Endometrial microvascular endothelial cells (primary cell): Measurements from ENCODE around the gene CST1. TPM values are rescaled to one million over a fixed set of nuclear protein-coding genes. Genes with fewer than 3 reads are reported as not detected.
"Not testable (repeated sequence)": the region's sequence is repeated elsewhere in the genome, so short reads cannot be mapped to it uniquely, and the experiment has no call there.

Experiments
- in situ Hi-C: cut with HindIII; loops from 2 replicates; pipeline ENCODE4 v1.10.0; 2017; ENCODE audit warnings: low sequenced_read_pairs, low pct_unique_long_range_greater_than_20kb; ENCODE audit errors: inconsistent ontology term
- total RNA-seq: library from RNA; depleted of rRNA; stranded (reverse); fragments of >200 nt; gene quantifications from one replicate; pipeline ENCODE4 v1.2.3, GENCODE V29; 2015; ENCODE audit errors: inconsistent ontology term

Gene CST1
- total RNA-seq, 1 donor from 2014 or later, result 4.0 TPM

DNA sequence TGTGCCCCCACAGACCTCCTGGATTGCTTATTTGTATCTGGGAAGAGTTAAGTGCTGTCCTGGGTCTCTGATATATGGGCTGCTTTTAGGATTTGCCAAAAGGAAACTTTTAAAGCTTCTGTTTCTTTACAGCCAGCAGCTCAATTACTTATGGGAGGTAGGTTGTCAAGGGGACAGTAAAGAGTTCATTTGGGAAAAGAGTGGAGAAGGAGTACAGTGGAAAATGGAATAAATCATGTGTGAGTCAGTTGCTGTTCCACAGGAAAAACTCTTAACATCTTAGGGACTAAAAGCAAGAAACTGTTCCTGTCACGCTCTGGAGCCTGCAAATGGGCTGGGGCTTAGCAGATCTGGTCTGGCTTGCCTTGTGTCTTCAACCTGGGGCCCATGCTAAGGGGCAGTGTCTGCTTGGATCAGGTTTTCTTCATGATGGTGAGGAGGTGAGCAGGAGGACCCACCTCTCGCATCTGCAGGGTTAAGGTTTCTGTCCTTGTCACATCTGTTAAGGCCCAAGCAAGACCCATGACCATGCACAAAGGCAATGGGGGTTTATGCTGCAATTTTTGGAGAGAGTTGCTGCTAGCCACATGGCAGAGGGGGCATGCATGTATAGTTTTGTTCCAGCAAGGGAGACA, 8.7 kb upstream of the CST1 start:
- in situ Hi-C loops, result no loop called here

DNA sequence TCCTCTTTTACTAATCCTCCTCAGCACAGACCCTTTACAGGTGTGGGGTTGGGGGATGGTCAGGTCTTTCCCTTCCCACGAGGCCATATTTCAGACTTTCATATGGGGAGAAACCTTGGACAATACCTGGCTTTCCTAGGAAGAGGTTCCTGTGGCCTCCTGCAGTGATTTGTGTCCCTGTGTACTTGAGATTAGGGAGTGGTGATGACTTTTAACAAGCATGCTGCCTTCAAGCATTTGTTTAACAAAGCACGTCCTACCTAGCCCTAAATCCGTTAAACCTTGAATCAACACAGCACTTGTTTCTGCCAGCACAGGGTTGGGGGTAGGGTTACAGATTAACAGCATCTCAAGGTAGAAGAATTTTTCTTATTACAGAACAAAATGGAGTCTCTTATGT, 6.1 kb upstream of the CST1 start:
- in situ Hi-C loops, result not testable (repeated sequence)

DNA sequence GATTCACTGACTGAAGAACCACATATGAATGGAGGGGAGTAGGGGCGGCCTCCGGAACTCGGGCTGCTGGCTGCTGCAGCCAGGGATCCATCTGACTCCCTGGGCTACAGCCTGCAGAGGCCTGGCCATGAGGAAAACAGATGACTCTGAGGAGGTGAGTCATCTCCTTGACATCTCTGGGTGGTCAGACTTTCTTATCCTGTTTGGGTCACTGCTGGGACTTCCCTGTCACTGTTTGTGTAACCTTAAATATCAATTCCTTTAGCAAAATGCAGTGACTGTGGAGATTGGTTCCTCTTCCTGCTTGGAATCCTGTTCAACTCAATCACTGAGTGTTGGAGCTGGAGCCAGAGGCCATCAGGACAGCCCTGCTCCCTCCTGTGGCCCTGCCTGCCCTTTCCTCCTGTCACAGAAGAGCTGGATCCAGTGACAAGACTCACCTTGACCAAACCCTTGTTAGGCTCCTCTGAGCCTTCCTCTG, 4.4 kb upstream of the CST1 start:
- in situ Hi-C loops, result not testable (repeated sequence)

DNA sequence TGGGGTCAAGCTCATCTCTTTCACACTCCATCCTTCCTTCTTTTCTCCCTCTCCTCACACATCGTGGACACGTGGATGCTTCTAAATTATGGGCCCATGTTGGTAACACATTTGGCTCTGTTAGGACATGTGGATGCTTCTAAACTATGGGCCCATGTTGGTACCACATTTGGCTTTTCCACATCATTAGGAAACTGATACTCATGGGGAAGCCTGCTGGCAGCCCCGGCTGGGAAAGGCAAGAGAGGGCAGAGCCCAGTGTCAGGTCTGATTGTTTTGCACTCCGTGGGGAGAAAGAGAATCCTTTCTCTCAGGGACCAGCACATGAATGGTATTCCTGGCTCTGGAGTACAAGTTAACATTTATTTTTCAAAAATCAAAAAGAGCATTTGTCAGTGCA, 4.0 kb upstream of the CST1 start:
- in situ Hi-C loops, result no loop called here

DNA sequence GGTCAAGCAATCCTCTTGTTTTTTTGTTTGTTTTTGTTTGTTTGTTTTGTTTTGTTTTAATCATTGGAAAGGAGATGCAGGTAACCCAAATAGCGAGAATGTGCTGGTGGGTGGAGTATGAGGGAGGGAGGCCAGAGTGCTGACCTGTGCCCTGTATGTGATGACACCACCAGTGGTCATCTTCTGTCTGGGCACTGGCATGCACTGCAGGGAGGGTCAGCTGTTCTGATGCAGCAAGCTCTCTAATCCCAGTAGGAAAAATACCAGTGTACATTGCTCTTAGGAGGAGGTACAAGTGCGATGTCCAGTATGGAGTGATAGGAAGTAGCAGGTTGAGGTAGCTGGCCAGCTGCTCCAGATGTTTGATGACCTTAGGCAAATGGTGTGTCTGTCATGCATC, 2.9 kb upstream of the CST1 start:
- in situ Hi-C loops, result no loop called here

DNA sequence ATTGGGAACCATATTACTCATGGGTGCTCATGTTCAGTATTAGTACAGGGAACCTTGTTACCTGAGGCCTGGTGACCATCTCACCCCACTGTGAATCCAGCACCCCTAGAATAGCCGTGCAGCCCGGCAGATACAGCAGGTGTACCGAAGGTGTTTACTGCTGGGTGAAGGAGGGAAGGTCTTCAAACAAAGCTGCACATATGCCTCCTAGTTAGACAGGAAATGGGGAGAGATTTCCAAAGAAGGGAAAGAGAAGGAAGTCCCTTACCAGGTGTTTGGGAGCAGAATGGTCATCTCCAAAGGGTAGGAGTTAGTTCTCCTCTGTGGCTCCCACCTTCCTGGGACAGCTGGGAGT, 2.4 kb upstream of the CST1 start:
- in situ Hi-C loops, result no loop called here

DNA sequence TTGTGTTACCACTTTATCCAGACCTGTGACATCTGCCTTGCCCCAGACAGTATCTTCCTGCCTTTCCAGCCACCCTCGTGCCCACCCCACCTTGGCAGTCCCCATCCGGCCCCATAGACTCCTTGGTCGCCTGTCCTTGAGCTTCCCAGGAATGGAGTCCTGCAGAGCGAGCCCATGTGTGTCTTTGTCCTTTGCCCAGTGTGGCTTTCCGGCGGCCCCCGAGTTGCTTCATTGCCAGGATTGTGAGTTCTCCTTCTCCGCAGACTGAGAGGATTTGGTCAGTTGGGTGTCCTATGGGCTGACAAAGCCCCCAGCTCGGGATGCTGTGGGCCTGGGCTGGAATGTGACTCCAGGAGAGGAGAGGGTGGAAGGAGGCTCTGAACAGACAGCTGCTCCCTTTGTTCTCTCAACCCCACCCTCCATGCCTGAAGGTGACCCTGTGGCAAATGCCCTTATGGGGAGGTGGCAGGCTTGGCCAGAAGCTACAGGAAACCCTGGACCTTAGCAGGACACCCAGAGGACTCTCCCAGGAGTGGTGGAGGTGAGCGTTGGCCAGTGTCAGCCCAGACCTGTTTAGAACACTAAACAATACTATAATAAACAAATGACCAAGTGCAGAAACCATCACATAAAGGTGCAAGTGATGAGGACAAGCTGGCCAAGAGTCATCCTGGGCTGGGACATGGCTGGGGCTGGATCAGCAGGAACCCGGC, 1.9 kb upstream of the CST1 start:
- in situ Hi-C loops, result no loop called here

DNA sequence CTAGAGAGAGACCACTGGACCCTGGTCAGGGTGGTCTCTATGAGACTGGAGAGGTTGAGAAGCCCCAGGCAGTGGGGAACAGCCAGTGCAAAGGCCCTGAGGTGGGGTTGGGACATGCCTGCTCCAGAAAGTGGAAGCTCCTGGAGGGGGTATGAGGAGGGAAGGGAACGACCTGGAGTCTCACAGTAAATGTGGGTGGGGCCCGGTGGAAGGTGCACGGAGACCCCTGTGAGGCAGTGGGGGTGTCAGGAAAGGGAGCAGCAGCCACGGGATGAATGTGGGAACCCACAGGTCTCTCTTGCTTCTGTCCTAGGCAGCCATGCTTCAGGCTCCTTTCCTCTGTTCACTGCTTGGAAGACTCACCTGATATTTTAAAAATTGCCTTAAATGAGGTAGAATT, 1.3 kb upstream of the CST1 start:
- in situ Hi-C loops, result no loop called here

DNA sequence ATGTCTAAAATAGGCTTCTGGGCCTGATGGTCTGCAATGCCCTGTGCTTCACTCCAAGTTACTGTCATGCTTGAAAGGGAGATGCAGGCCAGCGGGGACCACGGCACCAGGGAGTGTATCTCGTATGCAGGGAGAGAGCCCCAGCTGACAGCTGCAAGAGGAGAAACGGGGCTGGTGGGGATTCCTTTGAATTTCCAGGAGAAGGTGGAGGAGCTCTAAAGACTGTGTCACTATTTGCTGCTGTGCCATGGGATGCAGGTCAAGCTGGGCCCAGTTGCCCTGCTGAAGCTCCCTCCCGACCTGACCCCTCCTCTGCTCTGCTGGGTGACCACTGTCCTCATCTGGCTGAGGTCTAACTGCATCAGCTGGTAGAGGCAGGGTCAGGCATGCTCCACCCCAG, 989 bp downstream of the CST1 start:
- in situ Hi-C loops, result no loop called here

DNA sequence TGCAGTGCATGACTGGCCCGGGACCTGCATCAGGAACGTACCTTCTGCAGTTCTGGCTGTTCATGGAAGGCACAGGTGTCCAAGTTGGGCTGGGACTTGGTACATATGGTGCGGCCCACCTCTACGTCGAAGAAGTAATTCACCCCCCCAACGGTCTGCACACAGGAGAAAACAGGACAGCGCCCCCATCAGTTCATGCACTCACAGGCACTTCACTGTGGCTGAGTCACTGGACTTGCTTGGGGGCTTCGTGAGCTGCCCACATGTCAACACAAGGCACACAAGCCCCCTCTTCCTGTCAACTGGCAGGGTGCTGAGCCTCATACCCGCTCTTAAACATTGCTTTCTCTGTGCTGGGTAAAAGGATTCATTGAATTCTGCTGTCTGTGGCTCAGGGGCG, 1.8 kb downstream of the CST1 start:
- in situ Hi-C loops, result not testable (repeated sequence)

DNA sequence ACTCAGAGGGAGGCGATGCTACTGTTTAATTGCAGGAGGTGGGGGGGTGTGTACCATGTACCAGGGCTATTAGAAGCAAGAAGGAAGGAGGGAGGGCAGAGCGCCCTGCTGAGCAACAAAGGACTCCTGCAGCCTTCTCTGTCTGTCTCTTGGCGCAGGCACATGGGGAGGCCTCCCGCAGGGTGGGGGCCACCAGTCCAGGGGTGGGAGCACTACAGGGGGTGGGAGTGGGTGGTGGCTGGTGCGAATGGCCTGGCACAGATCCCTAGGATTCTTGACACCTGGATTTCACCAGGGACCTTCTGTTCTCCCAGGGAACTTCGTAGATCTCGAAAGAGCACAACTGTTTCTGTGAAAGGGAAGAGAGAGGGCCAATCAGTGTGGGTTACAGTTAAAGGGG, 3.2 kb downstream of the CST1 start:
- in situ Hi-C loops, result not testable (repeated sequence)

DNA sequence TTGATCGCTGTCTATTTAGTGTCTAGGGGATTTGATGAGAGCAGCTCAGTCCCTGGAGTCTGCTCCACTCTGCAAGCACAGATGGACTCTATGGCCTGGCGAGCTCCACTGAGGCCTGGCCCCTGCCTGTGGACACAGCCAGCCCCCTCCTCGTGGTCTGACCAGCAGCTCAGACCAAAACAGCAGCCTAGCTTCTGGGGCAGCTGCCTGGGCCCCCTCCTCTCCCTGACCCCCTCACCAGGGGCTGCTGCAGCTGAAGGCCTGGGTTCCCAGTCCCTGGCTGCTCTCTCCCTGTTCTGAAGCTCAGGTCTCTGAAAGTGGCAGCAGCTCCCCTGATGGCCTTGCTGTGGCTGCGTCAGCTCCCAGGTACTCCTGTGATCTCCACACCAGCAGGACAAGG, 3.6 kb downstream of the CST1 start:
- in situ Hi-C loops, result not testable (repeated sequence)

DNA sequence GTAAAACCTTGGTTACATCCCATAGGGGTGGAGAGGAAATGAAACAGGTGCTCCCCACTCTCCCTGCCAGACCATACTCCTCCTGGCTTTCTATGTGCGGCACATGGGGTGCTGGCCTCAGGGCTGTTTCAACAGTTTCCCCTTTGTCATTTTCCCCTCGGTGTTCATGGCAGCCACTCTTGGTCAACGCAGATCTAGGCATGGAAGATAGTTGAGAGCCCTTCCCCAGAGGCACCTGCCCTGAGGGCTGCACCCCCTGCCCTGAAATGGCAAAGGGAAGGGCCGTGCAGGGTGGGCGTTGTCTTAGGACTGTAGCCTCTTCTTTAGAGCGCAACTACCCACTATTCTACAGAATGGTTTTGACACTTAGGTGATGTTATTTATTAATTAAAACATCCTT, 4.4 kb downstream of the CST1 start:
- in situ Hi-C loops, result no loop called here

DNA sequence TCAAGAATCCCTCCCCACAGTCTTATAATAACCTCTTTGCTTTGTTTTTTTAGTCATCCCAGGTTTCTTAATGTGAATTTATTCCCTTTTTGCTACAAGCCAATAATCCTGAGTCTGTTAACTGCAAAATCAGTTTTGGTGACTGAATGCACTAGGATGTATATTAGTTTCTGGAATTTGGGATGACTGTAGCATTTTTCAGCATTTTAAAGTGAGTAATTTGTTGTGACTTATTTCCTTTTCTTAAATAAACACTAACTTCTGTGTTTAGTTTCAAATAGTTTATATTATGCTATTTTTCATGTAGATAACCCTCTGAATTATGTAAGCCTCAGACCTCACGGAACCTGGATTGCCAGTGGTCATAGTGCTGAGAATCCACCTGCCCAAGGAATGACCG, 5.5 kb downstream of the CST1 start:
- in situ Hi-C loops, result no loop called here

DNA sequence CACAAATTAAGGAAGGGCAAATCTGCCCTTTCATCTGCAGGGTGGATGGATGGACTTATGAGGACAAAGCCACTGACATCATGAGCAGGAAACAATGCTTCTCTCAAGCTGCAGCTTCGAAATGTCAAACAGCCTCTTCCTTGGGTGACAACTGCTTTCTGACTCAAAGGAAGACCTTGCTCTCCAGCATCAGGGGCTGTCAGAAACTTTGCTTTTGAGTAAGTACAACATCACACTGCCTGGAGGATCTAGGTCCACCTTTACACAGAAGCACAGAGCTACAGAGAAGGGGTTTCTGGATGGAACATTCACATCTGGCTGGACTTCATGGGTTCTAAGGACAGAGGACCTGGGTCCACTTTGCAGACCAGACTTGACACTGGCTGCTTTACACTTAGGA, 5.9 kb downstream of the CST1 start:
- in situ Hi-C loops, result no loop called here

DNA sequence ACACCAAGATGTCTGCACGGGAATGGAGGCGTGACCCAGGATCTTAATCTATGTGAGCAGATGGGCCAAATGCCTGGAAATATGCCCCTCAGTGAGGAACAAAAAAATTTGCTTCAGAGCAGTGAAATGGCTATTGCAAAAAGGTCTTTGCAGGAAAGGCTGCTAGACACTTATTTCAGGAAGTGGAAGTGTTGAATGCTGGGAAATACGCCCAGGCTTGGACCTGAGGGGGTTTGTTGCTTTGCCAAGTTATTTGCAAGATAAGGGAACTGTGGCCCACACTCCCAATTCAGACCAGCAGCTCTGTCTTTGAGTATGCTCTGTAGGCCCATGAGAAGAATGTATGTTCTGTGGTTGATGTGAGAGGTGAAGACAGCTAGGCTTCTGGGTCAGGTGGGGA, 15.3 kb downstream of the CST1 start:
- in situ Hi-C loops, result not testable (repeated sequence)

DNA sequence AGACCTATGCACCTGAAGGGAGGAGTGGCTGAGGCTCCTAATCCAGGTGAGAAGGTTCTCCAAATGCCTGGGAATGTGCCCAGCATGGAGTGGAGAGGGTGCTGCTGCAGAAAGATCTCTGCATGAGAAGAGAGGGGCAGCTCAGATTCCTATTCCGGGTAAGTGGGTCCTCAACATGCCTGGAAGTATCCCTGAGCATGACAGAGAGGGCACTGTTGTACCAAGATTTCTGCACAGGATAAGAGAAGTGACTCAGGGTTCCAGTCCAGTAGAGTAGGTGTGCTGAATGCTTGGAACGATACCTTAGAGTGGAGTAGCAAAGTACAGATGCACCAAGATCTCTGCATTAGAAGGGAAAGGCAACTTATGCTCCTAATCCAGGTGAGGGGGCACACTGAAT, 15.8 kb downstream of the CST1 start:
- in situ Hi-C loops, result not testable (repeated sequence)

DNA sequence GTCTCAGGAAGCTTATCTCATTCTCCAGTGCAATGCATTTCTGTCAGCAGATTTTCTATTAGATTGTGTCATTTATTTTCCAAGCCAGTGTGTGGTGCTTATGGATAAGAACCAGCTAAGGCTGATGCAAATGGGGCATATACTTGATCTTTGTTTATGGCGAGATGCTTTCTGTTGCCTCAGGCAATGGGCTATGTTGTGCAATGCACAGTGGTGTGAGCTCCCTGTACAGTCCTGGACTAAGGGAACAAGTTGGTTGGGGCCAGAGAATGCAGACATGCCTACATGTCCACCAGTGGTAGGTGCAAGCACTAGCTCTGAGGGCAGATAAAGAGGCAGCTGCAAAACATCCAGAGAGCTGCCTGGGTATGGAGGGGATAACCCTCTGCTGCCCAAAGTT, 16.3 kb downstream of the CST1 start:
- in situ Hi-C loops, result not testable (repeated sequence)

DNA sequence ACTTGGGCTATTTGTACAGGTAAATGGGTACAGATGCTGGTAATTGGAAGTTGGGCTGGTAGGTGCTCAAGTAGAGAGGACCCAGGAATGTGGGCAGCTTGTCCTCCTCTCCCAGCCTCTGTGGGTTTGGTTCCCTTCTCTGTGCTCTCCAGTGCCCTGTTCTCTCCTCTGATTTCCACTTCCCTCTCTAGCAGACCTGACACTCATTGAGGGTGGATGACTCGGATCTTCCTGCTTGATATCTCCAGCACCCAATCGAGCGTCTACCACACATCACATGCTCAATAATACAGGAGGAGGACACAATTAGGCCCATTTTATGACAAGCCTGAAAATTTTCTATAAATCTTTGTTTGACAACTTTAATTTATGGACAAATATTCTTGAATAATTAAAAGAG, 23.7 kb downstream of the CST1 start:
- in situ Hi-C loops, result no loop called here

DNA sequence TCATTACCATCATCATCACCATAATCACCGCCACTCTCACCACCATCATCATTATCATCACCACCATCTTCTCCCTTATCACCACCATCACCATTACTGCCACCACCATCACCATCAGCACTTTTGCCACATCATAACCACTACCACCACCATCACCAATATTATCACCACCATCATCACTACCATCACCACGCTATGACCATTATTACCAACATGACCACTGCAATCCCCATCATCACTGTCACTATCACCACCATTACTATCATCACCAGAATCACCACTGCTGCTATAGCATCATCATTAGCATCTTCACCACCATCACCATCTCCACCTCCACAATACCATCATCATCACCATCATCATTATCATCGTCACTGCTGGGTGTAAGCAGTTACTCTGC, 25.6 kb downstream of the CST1 start:
- in situ Hi-C loops, result no loop called here
